Measurements from ENCODE around the gene ABCD3. TPM values are rescaled to one million over a fixed set of nuclear protein-coding genes. Genes with fewer than 3 reads are reported as not detected.

The ABCD3 gene
- total and polyA plus RNA-seq, 2 of the 8 experiments (the other 6 are each of a cell fraction or from before 2014, with no cell fraction given) = 6.6 to 29.4 TPM

GRCh38 chr1:94399453-94399852 is 18.7 kb upstream of the ABCD3 start (continued):
- TF ChIP-seq CHD7 (IDR thresholded peaks at IDR 0.05; ENCODE audit: insufficient replicate concordance, low read length) (no peak), EGR1 (IDR thresholded peaks at IDR 0.05; ENCODE audit: borderline replicate concordance, low read depth, low read length) (no peak), CTCF (IDR thresholded peaks at IDR 0.05; ENCODE audit: control extremely low read depth in 1 of 3, insufficient read depth in 1 of 3, low read depth in 1 of 3, low read length in 3 of 3) (no peak), MAX (IDR thresholded peaks at IDR 0.05) (no peak), ZNF274 (IDR thresholded peaks at IDR 0.05; ENCODE audit: borderline replicate concordance, extremely low read depth, low read length) (no peak), KDM1A (IDR thresholded peaks at IDR 0.05; ENCODE audit: borderline replicate concordance, low read length) (no peak)
- TF ChIP-seq, protein P1, sequence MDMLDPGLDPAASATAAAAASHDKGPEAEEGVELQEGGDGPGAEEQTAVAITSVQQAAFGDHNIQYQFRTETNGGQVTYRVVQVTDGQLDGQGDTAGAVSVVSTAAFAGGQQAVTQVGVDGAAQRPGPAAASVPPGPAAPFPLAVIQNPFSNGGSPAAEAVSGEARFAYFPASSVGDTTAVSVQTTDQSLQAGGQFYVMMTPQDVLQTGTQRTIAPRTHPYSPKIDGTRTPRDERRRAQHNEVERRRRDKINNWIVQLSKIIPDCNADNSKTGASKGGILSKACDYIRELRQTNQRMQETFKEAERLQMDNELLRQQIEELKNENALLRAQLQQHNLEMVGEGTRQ (IDR thresholded peaks at IDR 0.05; ENCODE audit: low read length) = no peak
